Iris pigment epithelial cell (primary cell): Measurements from ENCODE around the gene CHIC2.
"Not testable (repeated sequence)": the region's sequence is repeated elsewhere in the genome, so short reads cannot be mapped to it uniquely, and the experiment has no call there.

Source experiments
- DNase-seq: peaks from one replicate; pipeline ENCODE4 v3.0.0-alpha.2; 2011; ENCODE audit warnings: low read depth

Gene CHIC2

DNA sequence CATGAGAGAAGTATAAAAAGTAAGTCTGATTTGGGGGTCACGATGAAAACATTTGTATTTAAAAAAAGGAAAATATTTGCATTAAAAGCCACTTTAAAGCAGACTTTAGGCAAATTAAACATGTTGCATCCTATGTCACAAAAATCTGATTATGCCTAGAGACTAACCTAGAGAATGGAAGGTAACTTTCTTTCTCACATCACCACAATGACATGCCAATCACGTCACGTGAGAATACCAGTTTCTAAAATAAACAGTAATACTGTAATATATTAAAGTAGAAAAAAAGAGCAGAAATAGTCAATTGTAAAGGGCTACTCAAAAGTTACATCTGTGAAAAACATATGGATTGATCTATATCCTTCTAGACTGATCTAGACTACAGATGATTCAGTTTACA, 3.3 kb downstream of the CHIC2 start:
- no peak for DNase-seq

DNA sequence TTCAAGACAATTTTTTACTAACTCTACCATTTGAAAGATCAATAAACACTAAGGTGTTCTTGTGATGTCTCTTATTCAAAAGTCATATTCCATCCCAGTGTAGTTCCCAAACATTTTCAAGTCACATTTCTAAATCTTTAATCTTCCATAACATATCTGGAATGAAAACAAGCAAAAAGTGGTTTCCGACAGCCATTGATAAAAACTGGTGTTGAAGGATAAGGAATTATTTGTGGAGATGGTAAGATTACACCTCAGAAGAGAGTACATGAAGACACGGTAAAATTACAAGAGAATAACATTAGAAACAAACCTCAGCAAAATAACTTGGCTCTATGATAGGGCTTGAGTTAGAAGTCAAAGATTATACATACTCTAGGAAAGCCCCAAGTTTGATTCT, 4.3 kb downstream of the CHIC2 start:
- DNase-seq = no peak

- DNase-seq = no peak
Measured at GRCh38 chr4:54058171-54058570, 6.2 kb downstream of the CHIC2 start.

- DNase-seq = no peak
Measured at GRCh38 chr4:54056360-54056759, 8.0 kb downstream of the CHIC2 start.

DNA sequence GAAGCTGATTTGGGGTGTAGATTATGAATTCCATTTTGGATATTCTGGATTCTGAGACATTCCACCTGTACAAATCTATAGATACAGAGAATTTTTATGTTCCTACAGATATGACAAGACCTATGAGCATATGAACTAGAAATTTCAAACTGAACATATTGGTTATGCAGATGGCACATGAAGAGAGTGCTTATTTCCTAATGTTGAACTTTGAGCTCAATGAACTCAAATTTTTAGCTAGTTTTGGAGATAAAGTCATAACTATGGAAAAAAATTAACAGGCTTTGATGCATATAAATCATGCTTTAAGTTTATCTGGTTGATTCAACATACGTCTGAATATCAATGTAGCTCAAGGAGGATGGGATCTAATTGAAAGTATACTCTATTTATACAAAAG, 8.9 kb downstream of the CHIC2 start:
- DNase-seq = no peak

DNA sequence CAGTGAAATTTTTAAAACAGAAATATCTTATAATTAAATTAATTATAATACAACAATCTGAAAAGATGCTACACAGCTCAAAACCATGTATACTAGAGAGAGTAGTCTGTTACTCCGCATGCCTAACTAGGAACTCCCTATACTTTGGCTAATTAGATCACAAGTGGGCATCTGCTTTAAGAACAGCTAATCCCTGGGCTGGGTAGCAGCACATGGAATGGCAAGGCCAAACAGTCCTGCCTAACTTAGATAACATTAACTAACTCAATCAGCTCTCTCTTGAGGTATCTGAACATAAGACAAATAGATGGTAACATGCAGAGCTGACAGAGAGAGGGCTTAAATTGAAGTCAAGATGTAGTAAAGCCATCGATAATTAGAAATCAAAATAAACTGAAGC, 9.9 kb downstream of the CHIC2 start:
- DNase-seq = no peak

- not testable (repeated sequence) for DNase-seq
Measured at GRCh38 chr4:54053322-54053721, 11.1 kb downstream of the CHIC2 start.

GRCh38 chr4:54050214-54050904, 14.0 kb downstream of the CHIC2 start:
- peak; percentile 63 for DNase-seq

- DNase-seq = not testable (repeated sequence)
Measured at GRCh38 chr4:54043630-54044029, 20.8 kb downstream of the CHIC2 start.

DNA sequence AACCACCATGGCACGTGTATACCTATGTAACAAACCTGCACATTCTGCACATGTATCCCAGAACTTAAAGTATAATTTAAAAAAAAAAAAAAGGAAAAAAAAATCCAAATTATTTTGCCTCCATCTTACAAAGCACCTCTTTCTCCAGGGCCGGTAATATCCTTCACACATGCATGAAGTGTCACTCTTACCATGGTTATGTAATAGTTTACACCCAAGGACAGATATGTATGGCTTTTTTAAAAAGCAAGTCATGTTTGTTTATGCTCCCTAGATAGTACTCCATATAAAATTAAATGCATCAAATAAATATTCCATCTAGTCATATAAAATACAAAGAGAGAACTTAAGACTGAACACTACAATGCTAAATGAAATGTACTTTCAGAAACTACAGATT, 22.5 kb downstream of the CHIC2 start:
- DNase-seq = no peak

GRCh38 chr4:54041100-54041499, 23.3 kb downstream of the CHIC2 start:
- no peak for DNase-seq

- no peak for DNase-seq
Measured at GRCh38 chr4:54038056-54038455, 26.3 kb downstream of the CHIC2 start.

- DNase-seq = no peak
Measured at GRCh38 chr4:54036184-54036583, 28.2 kb downstream of the CHIC2 start.

GRCh38 chr4:54032558-54033135, 31.8 kb downstream of the CHIC2 start:
- no peak for DNase-seq

DNA sequence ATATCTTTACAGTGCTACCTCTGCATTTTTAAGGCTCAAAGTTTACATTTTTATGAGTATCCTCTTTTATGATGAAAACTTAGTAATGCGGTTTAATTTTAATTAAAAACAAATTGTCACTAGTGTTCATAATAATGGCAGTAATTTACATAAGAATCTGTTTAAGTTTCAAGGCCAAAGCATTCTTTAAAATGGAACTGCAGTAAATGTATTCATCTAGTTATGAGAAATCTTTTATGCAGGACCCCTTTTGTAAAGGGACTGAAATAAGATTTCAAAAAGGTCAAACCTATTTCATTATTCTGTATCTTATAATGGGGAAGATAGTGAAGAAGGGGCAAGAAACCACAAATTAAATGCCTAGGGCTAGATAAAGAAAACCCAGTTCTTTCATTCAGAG, 37.1 kb downstream of the CHIC2 start:
- no peak for DNase-seq

- DNase-seq = no peak
Measured at GRCh38 chr4:54025582-54025981, 38.8 kb downstream of the CHIC2 start.

DNA sequence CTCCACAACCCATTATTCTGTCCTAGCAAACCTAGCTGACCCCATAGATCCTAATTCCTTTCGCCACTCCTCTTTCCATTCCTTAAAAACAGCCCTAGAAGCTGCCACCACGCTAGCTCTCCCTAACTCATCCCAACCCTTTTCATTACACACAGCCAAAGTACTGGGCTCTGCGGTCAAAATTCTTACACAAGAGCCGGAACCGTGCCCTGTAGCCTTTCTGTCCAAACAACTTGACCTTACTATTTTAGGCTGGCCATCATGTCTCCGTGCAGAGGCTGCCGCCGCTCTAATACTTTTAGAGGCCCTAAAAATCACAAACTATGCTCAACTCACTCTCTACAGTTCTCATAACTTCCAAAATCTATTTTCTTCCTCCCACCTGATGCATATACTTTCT, 41.4 kb downstream of the CHIC2 start:
- not testable (repeated sequence) for DNase-seq

- no peak for DNase-seq
Measured at GRCh38 chr4:54017974-54018373, 46.4 kb downstream of the CHIC2 start.

GRCh38 chr4:54017308-54017707, 47.1 kb downstream of the CHIC2 start:
- no peak for DNase-seq

GRCh38 chr4:54016504-54016903, 47.9 kb downstream of the CHIC2 start:
- DNase-seq = no peak

GRCh38 chr4:54015423-54016030, 48.9 kb downstream of the CHIC2 start:
- DNase-seq = no peak

DNA sequence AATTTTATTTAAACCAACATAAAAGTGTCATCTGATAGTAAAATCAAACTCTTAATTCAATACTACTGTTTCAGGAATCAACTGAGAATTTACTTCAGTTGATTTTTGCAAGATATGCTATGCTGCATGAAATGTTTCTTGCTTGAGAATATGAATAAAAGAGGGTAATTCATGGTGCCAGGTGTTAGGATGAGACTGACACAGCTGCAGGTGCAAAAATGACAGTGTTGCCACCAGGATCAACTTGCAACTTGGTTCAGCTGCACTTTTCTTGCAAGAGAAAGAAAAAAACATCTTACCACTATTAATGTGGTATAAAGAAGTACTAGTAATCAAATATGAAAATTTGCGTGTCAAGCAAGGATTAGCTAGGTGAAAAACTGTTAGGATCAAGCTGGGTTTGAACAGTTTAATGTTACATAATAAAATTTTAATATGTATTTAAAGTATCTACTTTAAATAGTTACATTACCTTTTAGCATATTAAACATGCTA, 49.7 kb downstream of the CHIC2 start:
- DNase-seq = no peak

- no peak for DNase-seq
Measured at GRCh38 chr4:54011201-54011600, 53.2 kb downstream of the CHIC2 start.

GRCh38 chr4:54006755-54007154, 57.6 kb downstream of the CHIC2 start:
- DNase-seq = no peak
